Activated naive CD4-positive, alpha-beta T cell treated with Interleukin-2 at 50 U/mL for 16 hours (primary cell): ENCODE results near the gene TNNT2.

Experiments
- DNase-seq: peaks from one replicate; pipeline ENCODE4 v3.0.0-alpha.2; 2020

TNNT2 gene

GRCh38 chr1:201401700-201402099, 24.2 kb upstream of the TNNT2 start:
- no peak for DNase-seq

DNA sequence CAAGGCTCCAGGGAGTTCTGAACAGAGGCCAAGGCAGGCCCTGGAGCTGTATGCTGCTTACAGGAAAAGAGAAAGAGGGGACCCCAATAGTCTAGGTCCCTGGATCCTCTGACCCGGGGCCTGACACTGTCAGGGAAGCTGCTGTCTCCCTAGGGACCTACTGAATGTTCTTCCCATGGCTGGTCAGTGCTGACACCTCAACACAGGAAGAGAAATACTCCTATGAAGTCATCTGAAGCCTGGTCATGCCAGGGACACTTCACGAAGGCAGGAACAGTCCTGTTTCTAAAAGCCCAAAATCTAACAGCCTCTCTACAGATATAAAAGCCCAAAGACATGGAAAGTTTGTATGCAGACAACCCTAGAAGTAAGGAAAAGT, 23.4 kb upstream of the TNNT2 start:
- DNase-seq, result no peak

DNA sequence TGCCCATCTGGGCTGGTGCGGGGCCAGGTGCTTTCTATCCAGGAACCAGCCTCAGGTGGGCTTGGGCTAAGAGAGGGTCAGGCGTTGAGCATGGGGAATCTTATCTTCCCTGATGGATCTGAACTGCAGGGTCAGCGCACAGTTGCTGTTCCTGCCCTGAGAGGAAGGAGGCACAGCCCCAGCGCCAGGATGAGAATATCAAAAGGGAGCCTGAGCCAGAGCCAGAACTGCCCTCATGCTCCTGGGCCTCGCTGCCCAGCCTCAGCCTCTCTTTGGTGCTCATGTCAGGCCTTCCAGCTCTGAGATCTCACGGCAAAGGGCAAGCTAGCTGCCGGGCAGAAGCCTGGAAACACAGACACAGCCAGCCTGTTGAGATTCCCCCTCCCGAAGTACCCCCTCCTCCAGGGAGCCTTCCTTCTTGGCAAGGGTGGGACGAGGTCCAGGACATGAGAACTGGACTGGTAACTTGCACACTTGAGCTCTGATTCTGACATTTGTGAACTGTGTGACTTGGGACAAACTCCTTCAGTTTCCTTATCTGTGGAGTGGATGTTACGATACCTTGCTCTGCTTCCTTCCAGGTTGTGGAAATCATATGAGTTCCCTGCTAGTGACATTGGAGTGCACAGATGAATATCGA, 22.9 kb upstream of the TNNT2 start:
- DNase-seq, result no peak

- no peak for DNase-seq
Measured at GRCh38 chr1:201399352-201400126, 22.1 kb upstream of the TNNT2 start.

- DNase-seq, result no peak
Measured at GRCh38 chr1:201399018-201399351, 21.5 kb upstream of the TNNT2 start, which contains the start of gene LAD1. Gene LAD1 (minus strand): TSS chr1:201399324. CDS start chr1:201399306, 18 bp downstream.

GRCh38 chr1:201397675-201398074, 20.2 kb upstream of the TNNT2 start:
- no peak for DNase-seq

DNA sequence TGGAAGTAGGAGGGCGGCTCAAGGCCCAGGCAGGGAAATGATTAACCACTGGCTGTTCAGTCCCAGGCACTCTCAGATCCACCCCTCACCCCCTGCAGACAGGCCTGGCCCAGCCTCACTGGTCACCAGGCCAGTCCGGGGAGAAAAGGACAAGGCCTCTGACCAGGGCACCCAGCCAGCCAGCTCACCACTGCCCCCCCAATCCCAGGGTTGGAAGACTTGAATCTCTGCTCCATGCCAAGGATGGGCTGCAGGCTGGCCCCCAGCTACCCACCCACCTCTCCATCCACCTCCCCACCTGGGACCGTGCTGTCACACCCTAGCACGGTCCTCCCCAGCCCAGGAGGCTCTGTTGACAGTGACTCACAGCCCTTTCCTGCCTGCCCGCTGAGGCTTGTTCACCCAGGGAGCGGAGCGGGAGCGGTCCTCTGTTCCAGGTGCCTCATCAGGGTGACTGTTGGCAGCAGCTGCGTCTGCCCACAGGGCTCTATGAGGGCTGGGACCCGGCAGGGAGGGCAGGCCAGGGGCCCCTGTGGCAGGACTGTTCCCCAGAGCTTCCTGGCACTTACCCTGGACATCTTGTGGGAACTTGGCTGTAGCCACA, 19.5 kb upstream of the TNNT2 start:
- no peak for DNase-seq

GRCh38 chr1:201395936-201396335, 18.5 kb upstream of the TNNT2 start:
- no peak for DNase-seq

GRCh38 chr1:201394591-201394990, 17.1 kb upstream of the TNNT2 start:
- DNase-seq, result no peak

DNA sequence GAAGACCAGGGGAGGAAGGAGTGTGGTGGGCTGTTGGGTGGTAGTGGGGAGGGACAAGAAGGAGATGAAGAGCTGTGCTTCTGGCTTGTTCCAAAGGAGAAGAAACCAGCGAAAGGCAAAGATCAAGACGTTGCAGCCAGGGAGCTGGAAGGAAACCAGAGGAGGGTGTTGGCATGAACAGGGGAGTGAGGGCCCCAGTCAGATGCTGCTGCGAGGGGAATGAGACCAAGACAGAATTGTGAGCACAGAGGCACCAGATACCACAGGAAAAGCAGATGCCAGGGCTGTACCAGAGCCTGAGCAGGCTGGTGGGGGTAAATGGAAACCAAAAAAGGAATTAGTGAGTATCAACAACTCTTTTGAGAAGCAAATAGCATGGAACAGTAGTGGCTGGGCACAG, 15.6 kb upstream of the TNNT2 start:
- DNase-seq, result no peak

GRCh38 chr1:201391651-201392511, 14.4 kb upstream of the TNNT2 start:
- DNase-seq, result no peak

DNA sequence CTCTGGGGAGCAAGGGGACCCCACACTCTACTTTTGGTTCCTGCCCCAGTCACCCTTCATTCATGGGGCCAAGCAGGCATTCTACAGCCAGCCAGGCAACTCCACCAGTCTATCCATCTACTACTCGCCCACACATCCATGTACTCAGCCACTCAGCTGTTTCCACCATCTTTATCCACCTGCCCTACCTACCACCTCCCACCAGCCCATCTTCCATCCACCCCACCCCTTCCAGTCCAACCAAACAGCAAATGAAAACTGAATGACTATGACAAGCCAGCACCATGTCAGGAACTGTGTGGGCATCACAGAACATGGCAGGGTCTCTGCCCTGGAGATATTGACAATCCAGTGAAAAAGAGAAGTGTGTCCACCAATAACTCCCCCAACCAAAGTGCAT, 13.7 kb upstream of the TNNT2 start:
- DNase-seq, result no peak

- DNase-seq, result no peak
Measured at GRCh38 chr1:201389051-201389450, 11.6 kb upstream of the TNNT2 start.

DNA sequence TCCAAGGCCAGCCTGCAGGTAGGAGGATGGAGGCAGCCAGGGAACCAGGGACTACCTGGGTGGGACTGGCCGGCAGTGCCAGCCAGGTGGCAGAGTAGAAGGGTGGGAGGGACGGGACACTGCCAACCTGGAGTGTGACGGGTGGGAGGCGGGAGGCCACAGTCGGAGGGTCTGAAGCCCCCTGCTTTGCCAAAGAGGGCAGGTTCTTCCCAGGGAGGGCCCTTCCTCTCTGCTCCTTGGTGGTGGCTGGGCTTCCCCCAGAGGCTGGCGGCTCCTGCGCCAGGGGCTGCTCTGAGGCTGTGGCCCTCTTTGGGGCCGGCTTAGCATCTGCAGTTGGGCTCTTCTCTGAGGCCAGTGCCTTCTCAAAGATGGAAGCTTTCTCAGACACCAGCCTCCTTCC, 8.7 kb upstream of the TNNT2 start:
- DNase-seq, result no peak

GRCh38 chr1:201385299-201385891, 7.9 kb upstream of the TNNT2 start:
- peak; percentile 30 for DNase-seq

DNA sequence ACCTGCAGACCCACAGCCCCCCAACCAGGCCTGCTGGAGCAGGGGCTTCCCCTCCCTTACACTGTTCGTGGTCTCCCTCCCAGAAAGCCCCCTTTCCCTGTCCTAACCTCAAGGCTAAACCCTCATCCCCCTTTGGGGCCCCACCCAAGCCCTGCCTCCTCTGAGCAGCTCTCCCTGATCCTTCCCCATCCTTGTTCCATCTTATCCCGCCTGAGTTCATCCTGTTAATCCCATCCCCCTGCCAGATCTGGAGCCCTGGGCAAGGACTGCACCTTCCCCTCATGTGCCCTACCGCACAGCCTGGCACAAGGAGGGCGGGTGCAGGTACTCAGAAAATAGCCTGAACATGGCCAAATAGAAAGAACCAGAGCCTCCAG, 6.9 kb upstream of the TNNT2 start:
- no peak for DNase-seq

GRCh38 chr1:201383647-201384405, 6.3 kb upstream of the TNNT2 start:
- DNase-seq, result no peak

DNA sequence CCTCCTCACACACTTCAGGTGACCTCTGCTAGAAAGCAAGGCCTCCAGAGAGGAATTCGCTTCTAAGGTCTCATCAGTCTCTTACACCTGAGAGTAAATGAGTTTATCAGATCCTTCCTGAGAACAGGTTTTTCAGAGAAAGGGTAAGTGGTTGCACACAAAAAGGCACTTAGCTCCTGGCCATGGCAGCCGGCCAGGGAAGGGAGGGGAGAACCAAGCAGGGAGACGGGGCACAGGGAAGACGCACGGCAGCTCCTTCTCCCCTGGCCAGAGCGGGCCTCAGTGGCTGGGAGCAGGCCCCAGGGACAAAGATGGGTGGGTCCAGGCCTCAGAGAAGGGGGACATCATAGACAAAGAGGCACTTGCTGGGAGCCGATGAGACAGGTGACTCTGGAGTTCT, 3.6 kb upstream of the TNNT2 start:
- no peak for DNase-seq

GRCh38 chr1:201379733-201380242, 2.3 kb upstream of the TNNT2 start:
- no peak for DNase-seq

- no peak for DNase-seq
Measured at GRCh38 chr1:201378804-201379203, 1.3 kb upstream of the TNNT2 start.

DNA sequence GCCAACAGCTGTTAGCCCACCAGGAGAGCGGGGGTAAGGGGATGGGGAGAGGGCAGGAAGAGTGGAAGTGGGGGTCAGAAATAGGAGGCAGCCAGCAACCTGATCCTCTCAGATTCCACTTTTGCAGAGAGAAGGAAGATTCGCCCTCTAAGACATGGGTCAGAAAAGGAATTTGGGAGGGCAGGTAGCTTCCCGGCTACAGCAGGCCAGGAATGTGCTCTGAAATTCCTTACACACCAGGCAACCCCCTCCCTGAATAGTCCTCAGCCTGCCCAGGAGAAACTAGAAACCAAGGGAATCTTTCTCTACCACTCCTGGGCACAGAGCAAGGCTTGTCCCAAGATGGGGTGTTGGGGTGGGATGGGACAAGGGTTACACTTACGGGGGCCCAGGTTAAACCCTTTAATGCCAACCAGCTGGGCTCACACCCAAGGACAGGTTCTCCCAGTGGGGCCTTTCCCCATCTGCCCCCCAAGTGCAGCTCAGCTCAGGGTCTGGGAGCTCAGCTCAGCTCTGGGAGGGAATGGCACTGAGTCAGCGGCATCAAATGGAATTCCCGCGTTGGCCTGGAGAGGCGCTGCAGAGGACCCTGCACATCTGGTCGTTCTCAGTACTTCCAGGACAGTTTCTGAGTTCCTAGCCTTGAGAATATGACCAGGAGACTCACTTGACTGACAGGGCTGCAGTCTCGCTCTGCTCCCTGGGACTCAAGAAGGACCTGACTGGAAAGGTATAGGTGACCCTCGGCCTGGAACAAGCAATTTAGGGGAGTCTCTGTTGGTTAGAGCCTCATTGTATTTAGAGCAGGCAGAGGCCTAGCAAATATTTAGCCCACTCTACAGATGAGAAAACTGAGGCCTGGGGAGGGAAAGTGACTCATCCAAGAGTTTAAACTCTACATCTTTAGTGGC, 761 bp downstream of the TNNT2 start:
- DNase-seq, result no peak
